GM18498 (cell line): Measurements from ENCODE around the gene MIA.
"Not testable (repeated sequence)": the region's sequence is repeated elsewhere in the genome, so short reads cannot be mapped to it uniquely, and the experiment has no call there.

Source experiments
- ATAC-seq: cut with Tn5 transposase; IDR thresholded peaks from one replicate; pipeline ENCODE4 v1.9.1; 2021; ENCODE audit warnings: mild to moderate bottlenecking, moderate library complexity; ENCODE audit not compliant: unreplicated experiment

MIA gene

DNA sequence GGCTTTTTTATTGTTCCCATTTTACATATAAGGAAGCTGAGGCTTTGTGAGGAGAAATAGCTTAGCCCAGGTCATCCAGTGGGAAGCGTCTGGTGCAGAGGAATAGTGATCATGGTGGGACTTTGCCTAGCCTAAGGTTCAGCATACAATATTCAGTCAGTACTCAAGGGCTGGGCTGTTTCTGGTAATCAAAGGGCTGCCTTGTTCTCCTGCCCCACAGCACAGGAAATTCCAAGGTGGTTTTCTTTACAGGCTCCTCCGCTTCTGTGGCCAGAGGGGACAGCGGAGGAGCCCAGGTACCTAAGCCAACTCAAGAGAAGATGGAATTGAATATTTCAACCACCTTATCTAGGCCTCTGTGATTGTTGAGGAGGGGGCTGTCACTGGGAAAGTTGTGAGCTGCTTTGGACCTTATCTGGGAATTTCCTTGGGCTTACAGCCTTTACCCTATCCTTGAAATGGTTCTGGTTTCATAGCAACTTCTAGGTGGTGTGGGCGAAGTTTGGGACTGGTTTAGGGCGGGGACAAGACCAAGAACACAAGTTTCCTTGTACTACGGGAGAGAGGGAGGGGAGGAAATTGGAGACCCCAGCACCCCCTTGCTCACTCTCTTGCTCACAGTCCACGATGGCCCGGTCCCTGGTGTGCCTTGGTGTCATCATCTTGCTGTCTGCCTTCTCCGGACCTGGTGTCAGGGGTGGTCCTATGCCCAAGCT, at the start of gene MIA:
Gene MIA, plus strand, starts transcription at position 606 of the 716 bp plus-strand sequence. Its CDS starts 22 bp downstream, at position 628.
- no peak for ATAC-seq

DNA sequence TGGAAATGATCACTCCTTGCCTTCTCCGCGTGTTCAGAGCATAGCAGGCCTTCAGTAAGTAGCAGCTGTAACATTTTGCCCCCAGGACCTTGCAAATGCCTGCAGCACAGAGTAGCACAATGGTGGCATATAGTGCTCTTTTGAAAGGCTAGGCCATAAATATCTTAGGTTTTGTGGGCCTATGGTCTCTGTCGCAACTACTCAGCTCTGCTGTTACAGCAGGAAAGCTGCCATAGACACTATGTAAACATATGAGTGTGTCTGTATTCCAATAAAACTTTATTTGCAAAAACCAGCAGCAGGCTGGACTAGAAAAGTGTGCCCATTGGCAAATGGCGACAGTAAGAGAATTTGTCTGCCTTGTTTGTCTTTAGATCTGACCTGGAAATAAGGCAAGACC, 49.0 kb upstream of the MIA start:
- ATAC-seq = no peak

DNA sequence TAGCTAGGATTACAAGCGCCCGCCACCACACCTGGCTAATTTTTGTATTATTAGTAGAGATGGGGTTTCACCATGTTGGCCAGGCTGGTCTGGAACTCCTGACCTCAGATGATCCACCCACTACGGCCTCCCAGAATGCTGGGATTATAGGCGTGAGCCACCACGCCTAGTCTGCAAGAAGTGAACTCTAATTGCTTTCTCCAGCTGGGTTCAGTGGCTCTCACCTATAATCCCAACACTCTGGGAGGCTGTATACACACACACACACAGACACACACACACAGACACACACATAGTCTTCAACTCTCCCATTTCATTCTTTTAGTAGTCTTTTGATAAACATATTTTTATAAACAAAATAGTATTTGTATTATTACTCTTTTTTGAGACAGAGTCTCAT, 45.3 kb upstream of the MIA start:
- ATAC-seq = not testable (repeated sequence)

DNA sequence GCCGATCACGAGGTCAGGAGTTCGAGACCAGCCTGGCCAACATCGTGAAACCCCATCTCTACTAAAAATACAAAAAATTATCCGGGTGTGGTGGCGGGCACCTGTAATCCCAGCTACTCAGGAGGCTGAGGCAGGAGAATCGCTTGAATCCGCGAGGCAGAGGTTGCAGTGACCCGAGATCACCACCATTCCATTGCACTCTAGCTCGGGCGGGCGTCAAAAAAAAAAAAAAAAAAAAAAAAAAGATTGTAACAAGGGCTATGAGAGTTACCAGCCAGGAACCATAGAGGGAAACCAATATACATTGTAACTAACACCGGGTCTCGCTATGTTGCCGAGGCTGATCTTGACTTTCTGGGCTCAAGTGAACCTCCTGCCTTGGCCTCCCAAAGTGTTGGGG, 43.0 kb upstream of the MIA start:
- not testable (repeated sequence) for ATAC-seq

DNA sequence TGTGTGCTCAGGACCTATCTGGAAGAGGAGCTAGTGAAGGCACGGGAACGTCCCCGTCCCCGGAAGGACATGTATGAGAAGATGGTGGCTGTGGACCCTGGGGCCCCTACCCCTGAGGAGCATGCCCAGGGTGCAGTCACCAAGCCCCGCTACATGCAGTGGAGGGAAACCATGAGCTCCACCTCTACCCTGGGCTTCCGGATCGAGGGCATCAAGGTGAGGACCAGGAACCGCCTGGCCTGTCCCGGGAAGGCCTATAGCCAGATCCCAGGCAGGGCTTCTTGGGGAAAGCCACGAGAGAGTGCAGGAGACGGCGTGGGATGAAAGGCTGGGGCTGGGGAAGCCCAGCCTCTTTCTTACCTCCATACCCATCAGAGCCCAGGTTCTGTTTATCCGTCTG, 42.2 kb upstream of the MIA start:
- no peak for ATAC-seq

DNA sequence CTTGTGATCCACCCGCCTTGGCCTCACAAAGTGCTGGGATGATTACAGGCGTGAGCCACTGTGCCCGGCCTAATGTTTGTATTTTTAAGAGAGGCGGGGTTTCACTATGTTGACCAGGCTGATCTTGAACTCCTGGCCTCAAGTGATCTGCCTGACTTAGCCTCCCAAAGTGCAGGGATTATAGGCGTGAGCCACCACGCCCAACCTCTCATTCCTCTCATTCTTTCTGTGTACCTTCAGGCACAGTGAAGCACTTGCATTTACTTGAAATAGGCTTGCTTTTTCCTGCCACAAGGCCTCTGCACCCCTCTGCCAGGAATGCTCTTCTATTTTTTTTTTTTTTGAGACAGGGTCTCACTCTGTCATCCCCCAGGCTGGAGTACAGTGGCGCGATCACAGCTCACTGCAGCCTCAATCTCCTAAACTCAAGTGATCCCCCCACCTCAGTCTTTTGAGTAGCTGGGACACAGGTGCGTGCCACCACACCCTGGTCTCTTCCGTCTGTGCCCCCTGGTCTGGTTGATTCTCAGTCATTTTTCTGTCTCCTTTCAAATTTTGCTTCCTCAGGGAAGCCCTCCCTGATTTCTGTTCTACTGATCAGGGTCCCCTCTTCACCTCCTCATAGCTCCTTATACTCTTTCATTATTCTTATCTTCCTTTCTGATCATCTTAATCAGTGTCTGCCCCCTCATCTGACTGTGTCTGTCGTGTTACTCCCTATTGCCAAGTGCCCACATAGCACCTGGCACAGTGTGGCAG, 40.1 kb upstream of the MIA start:
- no peak for ATAC-seq

DNA sequence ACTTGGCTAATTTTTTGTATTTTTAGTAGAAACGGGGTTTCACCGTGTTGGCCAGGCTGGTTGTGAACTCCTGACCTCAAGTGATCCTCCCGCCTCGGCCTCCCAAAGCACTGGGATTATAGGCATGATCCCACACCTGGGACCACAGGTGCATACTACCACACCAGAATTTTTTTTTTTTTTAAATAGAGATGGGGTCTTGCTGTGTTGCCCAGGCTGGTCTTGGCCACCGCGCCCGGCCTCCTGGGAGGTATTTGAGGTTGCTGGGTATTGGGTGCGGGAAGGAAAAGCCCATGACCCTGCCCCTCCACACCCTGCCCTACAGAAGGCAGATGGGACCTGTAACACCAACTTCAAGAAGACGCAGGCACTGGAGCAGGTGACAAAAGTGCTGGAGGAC, 38.7 kb upstream of the MIA start:
- ATAC-seq = no peak

DNA sequence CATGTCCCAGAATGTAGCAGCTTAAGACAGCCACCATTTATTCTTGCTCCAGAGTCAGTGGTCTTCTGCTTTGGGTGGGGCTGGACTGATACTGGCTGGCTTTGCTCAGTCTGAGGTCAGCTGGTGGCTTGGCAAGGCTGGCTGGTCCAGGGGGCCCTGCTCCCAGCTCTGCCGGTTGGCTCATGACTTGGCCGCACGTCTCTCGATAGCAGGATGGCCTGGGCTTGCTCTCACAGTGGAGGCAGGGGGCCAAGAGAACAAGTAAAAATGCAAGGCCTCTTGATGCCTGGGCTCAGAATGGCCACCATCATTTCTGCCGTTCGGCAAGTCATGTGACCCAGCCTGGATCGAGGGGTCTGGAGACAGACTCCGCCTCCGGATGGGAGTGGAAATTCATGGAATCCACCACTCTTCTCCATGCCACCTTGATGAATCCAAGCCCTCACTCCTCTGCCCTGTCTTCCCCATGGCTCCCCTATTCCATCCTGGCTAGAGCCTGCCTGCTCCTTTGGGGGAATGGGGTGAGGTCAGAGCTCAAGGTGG, 38.1 kb upstream of the MIA start:
- no peak for ATAC-seq

DNA sequence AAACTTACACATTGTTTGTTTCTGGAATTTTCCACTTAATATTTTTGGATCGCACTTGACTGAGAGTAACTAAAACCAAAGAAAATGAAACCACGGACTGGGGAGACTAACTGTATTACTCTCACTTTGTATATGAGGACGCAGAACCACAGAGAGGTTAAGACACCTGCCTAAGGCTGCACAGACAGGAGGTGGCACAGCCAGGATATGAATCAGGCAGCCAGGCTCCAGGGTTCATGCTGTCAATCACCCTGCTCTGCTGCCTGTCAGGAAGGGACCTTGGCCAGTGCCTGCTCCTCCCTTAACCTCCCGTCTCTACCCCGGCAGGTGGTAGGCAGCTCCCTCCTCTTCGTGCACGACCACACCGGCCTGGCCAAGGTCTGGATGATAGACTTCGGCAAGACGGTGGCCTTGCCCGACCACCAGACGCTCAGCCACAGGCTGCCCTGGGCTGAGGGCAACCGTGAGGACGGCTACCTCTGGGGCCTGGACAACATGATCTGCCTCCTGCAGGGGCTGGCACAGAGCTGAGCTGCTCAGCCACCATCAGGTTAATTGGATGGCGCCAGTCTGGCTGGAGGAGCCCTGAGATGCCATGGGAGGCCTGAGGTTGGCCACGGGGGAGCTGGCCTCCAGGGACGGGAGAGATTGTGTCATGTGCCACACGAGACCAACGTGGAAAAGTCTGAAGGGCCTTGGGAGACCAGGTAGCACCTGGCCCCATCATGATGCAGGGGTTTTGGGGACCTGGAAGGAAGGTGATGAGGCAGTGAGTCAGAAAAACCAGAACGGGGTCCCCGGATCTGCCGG, 36.1 kb upstream of the MIA start:
- ATAC-seq = no peak

DNA sequence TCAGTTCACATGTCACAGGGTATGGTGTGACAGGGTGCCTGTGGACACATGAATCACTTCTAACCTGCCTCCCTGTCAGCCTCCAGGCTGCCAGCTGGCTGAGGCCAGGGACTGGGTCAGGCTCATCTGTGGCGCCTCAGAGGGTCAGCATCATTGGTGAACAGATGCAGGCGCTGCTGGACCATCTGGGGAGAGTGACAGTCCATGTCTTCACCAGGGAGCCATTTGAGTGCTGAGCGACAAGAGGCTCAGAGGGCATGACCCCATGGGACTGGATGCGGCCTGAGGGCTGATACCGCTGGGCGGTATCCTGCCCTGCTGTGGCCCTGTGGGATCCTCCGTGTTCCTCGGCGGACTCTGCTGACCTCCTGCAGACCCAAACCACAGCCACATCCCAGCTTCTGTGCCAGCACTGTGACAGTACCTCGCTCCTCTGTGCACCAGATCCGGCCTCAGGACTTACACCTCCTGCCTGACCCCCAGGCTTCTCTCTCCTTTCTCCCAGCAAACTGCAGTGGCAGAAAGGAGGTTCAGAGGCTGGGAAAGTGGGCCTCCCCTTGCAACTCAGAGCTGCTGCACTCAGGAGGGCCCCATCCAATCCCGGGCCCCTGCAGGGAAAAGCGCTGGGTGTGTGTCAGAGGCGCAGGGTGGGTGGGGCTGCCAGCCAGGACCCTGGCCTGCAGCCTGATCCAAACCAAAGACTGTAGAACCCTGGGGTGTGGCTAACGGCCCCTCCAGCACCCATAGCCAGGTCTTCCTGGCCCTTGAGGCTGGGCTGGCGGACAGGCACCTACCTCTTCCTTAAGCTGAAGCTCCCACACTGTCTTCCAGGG, 35.2 kb upstream of the MIA start:
- ATAC-seq = no peak

DNA sequence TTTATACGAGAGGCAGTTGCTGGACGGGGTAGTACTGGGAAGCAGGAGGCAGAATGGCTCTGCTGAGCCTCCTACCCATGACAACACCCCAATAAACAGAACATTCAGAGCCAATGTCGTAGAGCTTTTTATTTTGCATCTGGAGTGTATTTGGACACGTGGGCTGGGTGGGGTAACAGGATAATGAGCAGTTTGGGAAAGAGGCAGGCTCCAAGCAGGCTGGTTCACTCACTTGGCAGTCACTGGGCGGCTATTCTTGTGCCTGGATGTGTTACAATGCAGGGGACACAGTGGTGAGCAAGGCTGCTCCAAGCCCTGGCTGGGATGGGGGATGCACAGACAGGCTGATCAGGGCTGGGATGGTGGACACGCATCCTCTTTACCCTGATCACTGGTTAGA, 34.6 kb upstream of the MIA start:
- no peak for ATAC-seq

DNA sequence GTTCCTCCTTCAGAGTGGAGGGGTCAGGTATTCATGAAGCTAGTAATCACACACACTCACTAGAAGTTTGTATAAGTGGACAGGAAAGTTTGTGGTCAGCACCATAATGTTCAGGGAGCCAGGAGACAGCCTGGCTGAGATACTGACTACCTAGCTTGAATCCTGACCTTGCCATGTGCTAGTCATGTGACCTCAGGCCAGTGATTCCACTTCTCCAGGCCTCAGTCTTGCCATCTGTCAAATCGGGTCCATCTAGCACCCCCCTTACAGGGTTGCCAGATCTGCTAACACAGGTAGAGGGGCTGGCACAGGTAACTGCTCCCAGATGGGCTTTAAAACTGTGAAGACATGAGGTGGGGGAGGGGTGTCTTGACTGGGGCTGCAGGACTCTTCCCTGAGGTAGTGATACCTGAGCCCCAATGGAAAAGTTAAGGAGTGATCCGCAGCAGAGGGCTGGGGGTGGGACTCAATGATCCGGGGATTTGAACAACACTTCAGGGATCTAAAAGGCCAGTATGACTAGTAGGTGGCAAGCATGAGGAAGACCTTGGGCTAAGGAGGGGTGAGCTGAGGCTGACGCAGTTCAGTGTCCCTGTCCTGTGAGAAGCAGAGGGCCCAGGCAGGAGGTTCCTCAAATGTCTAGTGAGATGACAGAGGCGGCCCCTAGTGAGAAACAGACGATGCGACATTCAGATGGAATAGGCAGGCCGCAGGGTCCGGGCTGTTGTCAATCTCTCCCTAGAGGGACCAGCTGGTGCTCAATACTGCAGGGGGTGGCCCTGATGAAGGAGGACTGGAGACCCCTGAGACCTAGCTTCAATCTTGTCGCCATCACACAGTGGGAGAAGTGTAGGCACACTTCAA, 33.6 kb upstream of the MIA start:
- no peak for ATAC-seq

DNA sequence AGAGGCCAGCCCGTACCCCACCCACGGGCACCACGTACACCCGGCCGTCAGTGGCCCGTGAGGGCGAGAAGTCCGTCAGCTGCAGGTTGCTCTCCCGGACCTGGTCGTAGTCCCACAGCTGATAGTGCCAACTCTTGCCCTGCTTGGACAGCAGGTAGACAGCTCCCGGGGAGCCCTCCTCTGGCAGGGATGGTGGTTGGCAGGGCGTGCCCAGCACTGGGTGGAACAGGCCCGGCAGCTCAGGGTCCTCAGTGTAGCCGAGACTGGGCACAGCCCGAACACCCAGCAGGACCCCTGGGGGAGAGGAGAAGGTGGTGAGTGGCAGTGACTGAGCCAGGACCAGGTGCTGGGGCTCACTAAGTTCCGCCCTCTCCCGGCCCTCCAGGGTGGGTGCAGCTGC, 32.8 kb upstream of the MIA start:
- no peak for ATAC-seq

DNA sequence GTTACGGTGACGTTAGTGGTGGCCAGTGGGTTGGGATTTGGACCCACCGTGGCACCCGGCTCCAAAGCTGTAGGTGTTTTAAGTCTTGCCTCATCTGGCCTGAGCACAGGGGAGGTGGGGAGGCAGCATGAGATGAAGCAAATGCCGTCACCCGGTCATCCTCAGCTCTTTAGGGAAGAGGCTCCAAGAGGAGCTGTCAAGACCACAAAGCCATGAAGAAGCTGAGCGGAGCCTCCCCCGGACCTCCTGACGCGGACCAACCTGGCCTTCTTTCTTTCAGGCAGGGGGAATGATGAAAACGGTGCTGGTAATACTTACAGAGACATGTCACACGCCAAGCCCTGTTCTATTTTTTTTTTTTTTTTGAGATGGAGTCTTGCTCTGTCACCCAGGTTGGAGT, 32.4 kb upstream of the MIA start:
- no peak for ATAC-seq

DNA sequence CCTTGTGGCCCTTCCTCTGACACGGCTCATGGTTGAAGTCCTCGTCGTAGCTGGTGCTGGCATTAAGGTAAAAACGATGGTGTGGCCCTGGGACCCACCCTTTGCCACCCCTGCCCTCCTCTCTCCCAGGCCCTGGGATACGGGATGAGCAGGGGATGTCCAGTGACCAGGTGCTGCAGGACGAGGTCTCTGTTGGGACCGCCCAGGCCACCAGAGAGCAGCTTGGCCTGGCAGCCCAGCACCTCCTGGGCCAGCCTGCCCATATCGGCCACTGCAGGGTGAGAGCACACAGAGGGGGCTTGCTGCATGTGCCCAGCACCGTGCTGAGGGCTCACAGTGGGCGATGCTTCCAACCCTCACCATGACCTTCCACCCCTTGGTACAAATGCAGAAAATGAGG, 31.4 kb upstream of the MIA start:
- ATAC-seq = no peak

DNA sequence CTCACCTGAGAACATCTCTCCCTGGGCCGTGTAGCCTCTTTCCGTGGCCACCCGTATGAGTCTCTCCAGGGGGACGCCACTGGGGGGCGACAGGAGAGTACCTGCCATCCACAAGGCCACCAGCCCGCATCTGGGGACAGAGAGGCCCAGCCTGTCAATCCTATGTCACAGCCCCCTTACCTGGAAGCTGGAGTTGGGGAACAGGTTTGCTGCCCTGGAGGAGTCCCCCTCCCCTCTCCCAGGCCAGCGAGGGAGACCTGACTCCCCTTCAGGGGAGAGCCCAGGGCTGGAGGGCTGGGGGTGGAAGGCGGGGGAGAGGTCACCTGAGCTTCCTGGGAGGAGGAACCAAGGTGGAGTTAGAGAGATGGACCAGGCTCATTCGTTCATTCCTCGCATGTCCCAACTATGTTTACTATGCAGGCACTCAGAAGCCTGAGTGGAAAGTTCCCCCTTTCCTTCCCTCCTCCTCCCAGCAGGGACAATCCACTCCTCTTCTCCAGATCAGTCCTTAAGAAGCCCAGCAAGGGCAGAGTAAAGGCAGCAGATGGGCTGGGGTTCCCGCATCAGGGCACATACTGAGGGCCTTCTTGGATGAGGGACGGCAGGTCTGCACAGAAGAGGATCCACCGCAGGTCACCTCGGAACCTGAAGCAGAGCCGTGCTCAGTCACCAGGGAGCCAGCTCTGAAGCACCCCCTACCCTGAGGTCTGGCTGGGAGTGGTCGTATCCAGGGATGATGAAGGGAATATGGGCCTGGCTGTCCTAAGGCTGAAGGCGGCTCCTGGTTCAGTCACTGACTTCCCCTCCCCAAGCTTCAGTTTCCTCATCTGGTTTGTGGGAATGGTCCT, 30.5 kb upstream of the MIA start:
- ATAC-seq = no peak

DNA sequence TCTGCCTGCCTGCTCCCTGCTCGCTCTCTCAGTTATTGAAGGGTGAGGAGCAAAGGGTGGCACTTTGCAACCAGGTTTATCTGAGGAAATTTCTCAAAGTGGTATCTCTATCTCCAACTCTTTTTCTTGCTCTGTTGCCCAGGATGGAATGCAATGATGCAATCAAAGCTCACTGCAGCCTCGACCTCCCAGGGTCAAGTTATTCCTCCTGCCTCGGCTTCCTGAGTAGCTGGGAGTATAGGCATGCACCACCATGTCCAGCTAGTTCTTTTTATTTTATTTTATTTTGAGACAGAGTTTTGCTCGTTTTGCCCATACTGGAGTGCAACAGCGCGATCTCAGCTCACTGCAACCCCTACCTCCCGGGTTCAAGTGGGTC, 29.9 kb upstream of the MIA start:
- no peak for ATAC-seq

DNA sequence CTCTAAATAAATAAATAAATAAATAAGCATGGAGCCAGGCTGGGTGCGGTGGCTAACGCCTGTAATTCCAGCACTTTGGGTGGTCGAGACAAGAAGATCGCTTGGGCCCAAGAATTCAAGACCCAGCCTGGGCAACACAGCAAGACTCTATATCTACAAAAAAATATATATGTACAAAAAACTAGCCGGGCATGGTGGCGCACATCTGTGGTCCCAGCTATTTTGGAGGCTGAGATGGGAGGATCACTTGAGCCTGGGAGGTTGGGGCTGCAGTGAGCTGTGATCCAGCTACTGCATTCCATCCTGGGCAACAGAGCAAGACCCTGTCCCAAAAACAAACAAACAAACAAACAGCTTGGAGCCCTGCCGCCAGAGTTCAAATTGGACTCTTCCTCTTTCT, 27.8 kb upstream of the MIA start:
- no peak for ATAC-seq
